H1 (cell line): Measurements from ENCODE around the gene MACROH2A1. TPM values are rescaled to one million over a fixed set of nuclear protein-coding genes. Genes with fewer than 3 reads are reported as not detected.

Experiments
- CTCF ChIA-PET: fragments of 300-600 bp; sonication (Branson Sonifier 250); formaldehyde crosslinking; loops from one replicate; lab custom pipeline; 2021; ENCODE audit not compliant: partially characterized antibody; lab: Charles Lee
- POLR2A ChIA-PET: fragments of 300-600 bp; sonication (Branson Sonifier 250); formaldehyde crosslinking; loops from one replicate; lab custom pipeline; 2021; ENCODE audit warnings: inconsistent platforms; ENCODE audit not compliant: partially characterized antibody; lab: Charles Lee
- DNase-seq, 2 experiments: peaks; one replicate each; pipeline versions ENCODE4 v3.0.0 to v3.0.0-alpha.2; 2010 to 2022; ENCODE audit warnings: low spot score in 2 of 2, low read depth in 1 of 2, mixed read lengths in 1 of 2
- FAIRE-seq: peaks from 2 replicates; lab custom pipeline; 2011; peaks lifted over from hg19 to GRCh38; lab: Jason Lieb, UNC
- H2AFZ ChIP-seq: 2 replicates; pipeline ENCODE4 v1.8.1; 2012; ENCODE audit warnings: low read length, inconsistent platforms
- H2AK5ac ChIP-seq: 2 replicates; pipeline ENCODE4 v1.6.1; 2013; ENCODE audit warnings: low read depth, low read length
- H2BK120ac ChIP-seq: replicated peaks from 2 replicates; pipeline ENCODE3; 2013; ENCODE audit warnings: low read depth, low read length, inconsistent platforms
- H2BK12ac ChIP-seq: 2 replicates; pipeline ENCODE4 v1.6.1; 2013; ENCODE audit warnings: low read depth, low read length
- H2BK15ac ChIP-seq: 2 replicates; pipeline ENCODE4 v1.6.1; 2013; ENCODE audit warnings: low read length
- H2BK20ac ChIP-seq: 2 replicates; pipeline ENCODE4 v1.6.1; 2013; ENCODE audit warnings: low read length
- H2BK5ac ChIP-seq: 2 replicates; pipeline ENCODE4 v1.6.1; 2013; ENCODE audit warnings: low read depth, low read length
- H3K14ac ChIP-seq: 2 replicates; pipeline ENCODE4 v1.6.1; 2013; ENCODE audit warnings: inconsistent platforms; ENCODE audit not compliant: insufficient read length
- H3K18ac ChIP-seq: 2 replicates; pipeline ENCODE4 v1.6.1; 2013; ENCODE audit warnings: low read length; ENCODE audit errors: extremely low read depth
- H3K23ac ChIP-seq: 2 replicates; pipeline ENCODE4 v1.6.1; 2013; ENCODE audit warnings: inconsistent platforms; ENCODE audit not compliant: insufficient read length
- H3K23me2 ChIP-seq: 2 replicates; pipeline ENCODE4 v1.6.1; 2013; ENCODE audit warnings: low read depth, low read length
- H3K27ac ChIP-seq: 2 replicates; pipeline ENCODE4 v1.6.1; 2011; ENCODE audit warnings: low read depth, low read length, inconsistent platforms
- H3K27me3 ChIP-seq, 4 experiments: replicated peaks in 1 of 4; 1 replicate in 1 of 4; 2 replicates in 3 of 4; pipeline versions ENCODE4 v1.6.1 to v1.8.1; 2011 to 2013; ENCODE audit warnings: low read length in 3 of 4, mild to moderate bottlenecking in 3 of 4, inconsistent platforms in 2 of 4, mixed read lengths in 2 of 4, moderate library complexity in 1 of 4; ENCODE audit not compliant: control insufficient read depth in 3 of 4, insufficient read depth in 3 of 4; ENCODE audit errors: extremely low read depth in 1 of 4
- H3K36me3 ChIP-seq, 4 experiments: 2 replicates each; pipeline versions ENCODE4 v1.6.1 to v1.8.1; 2011 to 2013; ENCODE audit warnings: mild to moderate bottlenecking in 4 of 4, low read length in 3 of 4, moderate library complexity in 2 of 4, control low read depth in 1 of 4, inconsistent platforms in 1 of 4; ENCODE audit not compliant: insufficient read depth in 4 of 4, control insufficient read depth in 2 of 4
- H3K4ac ChIP-seq: replicated peaks from 2 replicates; pipeline ENCODE3; 2013; ENCODE audit warnings: low read length, low read depth, mixed read lengths, inconsistent platforms; ENCODE audit not compliant: insufficient read length
- H3K4me1 ChIP-seq, 4 experiments: replicated peaks in 1 of 4; 1 replicate in 1 of 4; 2 replicates in 3 of 4; pipeline versions ENCODE4 v1.6.1 to v1.8.1; 2011 to 2013; ENCODE audit warnings: low read length in 3 of 4, inconsistent platforms in 2 of 4, mixed read lengths in 1 of 4; ENCODE audit not compliant: insufficient read depth in 4 of 4, control insufficient read depth in 3 of 4
- H3K4me2 ChIP-seq, 2 experiments: 2 replicates each; pipeline versions ENCODE4 v1.6.1 to v1.8.1; 2011 to 2013; ENCODE audit warnings: low read depth in 2 of 2, low read length in 2 of 2, control low read depth in 1 of 2, inconsistent platforms in 1 of 2, mild to moderate bottlenecking in 1 of 2; ENCODE audit not compliant: insufficient read depth in 1 of 2
- H3K4me3 ChIP-seq, 4 experiments: fragments of 200-600, 300-600 bp in 1 of 4; sonication (generic), shearing (Covaris generic), sonication (Bioruptor Twin) in 1 of 4; 2 replicates each; pipeline versions ENCODE4 v1.5.1 to v1.8.1; 2011 to 2016; ENCODE audit warnings: low read length in 4 of 4, low read depth in 3 of 4, control low read depth in 2 of 4, inconsistent platforms in 2 of 4, mild to moderate bottlenecking in 2 of 4, mixed read lengths in 1 of 4, moderate library complexity in 1 of 4; ENCODE audit not compliant: insufficient read depth in 2 of 4; ENCODE audit errors: extremely low read depth in 1 of 4
- H3K56ac ChIP-seq: replicated peaks from 2 replicates; pipeline ENCODE3; 2013; ENCODE audit warnings: low read depth, mild to moderate bottlenecking, mixed read lengths, low read length, inconsistent platforms; ENCODE audit not compliant: insufficient read length
- H3K79me1 ChIP-seq: 2 replicates; pipeline ENCODE4 v1.6.1; 2013; ENCODE audit warnings: low read depth, low read length, control low read depth
- H3K79me2 ChIP-seq, 2 experiments: 2 replicates each; pipeline versions ENCODE4 v1.6.1 to v1.8.1; 2012 to 2013; ENCODE audit warnings: low read length in 2 of 2, mild to moderate bottlenecking in 2 of 2, inconsistent platforms in 1 of 2; ENCODE audit not compliant: insufficient read depth in 2 of 2, control insufficient read depth in 1 of 2
- H3K9ac ChIP-seq, 4 experiments: replicated peaks in 1 of 4; 1 replicate in 1 of 4; 2 replicates in 3 of 4; pipeline versions ENCODE4 v1.6.1 to v1.8.1; 2011 to 2013; ENCODE audit warnings: low read depth in 3 of 4, low read length in 3 of 4, control low read depth in 2 of 4, mild to moderate bottlenecking in 2 of 4, moderate library complexity in 2 of 4, inconsistent platforms in 1 of 4; ENCODE audit errors: extremely low read depth in 1 of 4
- H3K9me3 ChIP-seq, 2 experiments: 2 replicates each; pipeline versions ENCODE4 v1.6.1 to v1.8.1; 2012 to 2013; ENCODE audit warnings: mild to moderate bottlenecking in 2 of 2, moderate library complexity in 2 of 2, control low read depth in 1 of 2, inconsistent platforms in 1 of 2, low read depth in 1 of 2, low read length in 1 of 2, mixed read lengths in 1 of 2; ENCODE audit not compliant: insufficient read depth in 2 of 2
- H4K20me1 ChIP-seq, 2 experiments: replicated peaks in 1 of 2; 2 replicates each; pipeline versions ENCODE3 to v1.8.1; 2011 to 2013; ENCODE audit warnings: inconsistent platforms in 2 of 2, low read length in 2 of 2, mild to moderate bottlenecking in 1 of 2; ENCODE audit not compliant: insufficient read depth in 2 of 2, control insufficient read depth in 1 of 2
- H4K5ac ChIP-seq: 2 replicates; pipeline ENCODE4 v1.6.1; 2013; ENCODE audit warnings: low read length, low read depth, mixed read lengths, inconsistent platforms; ENCODE audit not compliant: insufficient read length
- H4K8ac ChIP-seq: 2 replicates; pipeline ENCODE4 v1.8.0; 2013; ENCODE audit warnings: mild to moderate bottlenecking, moderate library complexity, low read length, inconsistent platforms; ENCODE audit not compliant: insufficient read depth; ENCODE audit errors: extremely low read depth
- H4K91ac ChIP-seq: replicated peaks from 2 replicates; pipeline ENCODE3; 2013; ENCODE audit warnings: low read length, mixed read lengths, inconsistent platforms; ENCODE audit not compliant: insufficient read length
- ATF2 ChIP-seq: IDR thresholded peaks from 2 replicates; pipeline ENCODE4 v1.6.1; 2012; ENCODE audit warnings: low read length, inconsistent platforms
- CBX8 ChIP-seq: fragments of 300-800, 300-1000 bp; sonication (generic); IDR thresholded peaks from 2 replicates; pipeline ENCODE4 v1.7.1; 2016; ENCODE audit warnings: low read depth, low read length, borderline replicate concordance
- CHD2 ChIP-seq: IDR thresholded peaks from 2 replicates; pipeline ENCODE4 v1.6.1; 2012; ENCODE audit warnings: low read length, improper control_type of control experiment
- EP300 ChIP-seq, 2 experiments: IDR thresholded peaks; 1 replicate in 1 of 2; 2 replicates in 1 of 2; pipeline ENCODE4 v1.6.1; 2011 to 2012; ENCODE audit warnings: low read depth in 2 of 2, low read length in 2 of 2, mild to moderate bottlenecking in 2 of 2, borderline replicate concordance in 1 of 2, inconsistent platforms in 1 of 2, moderate library complexity in 1 of 2
- GABPA ChIP-seq: IDR thresholded peaks from 2 replicates; pipeline ENCODE4 v1.6.1; 2011; ENCODE audit warnings: mild to moderate bottlenecking, low read length, moderate library complexity, borderline replicate concordance; ENCODE audit not compliant: insufficient read depth
- HDAC6 ChIP-seq: IDR thresholded peaks from one replicate; pipeline ENCODE4 v1.7.1; 2012; ENCODE audit warnings: low read depth, mild to moderate bottlenecking, inconsistent platforms, low read length, moderate library complexity
- PHF8 ChIP-seq: fragments of 200-600 bp; sonication (generic); conservative IDR thresholded peaks from 2 replicates; pipeline ENCODE4 v1.7.1; 2012; ENCODE audit warnings: low read depth, mild to moderate bottlenecking, inconsistent platforms, low read length, moderate library complexity
- SRF ChIP-seq: IDR thresholded peaks from 2 replicates; pipeline ENCODE4 v1.6.1; 2011; ENCODE audit warnings: mild to moderate bottlenecking, low read depth, low read length, moderate library complexity
- TEAD4 ChIP-seq: IDR thresholded peaks from 2 replicates; pipeline ENCODE4 v1.6.1; 2012; ENCODE audit warnings: low read depth, low read length, inconsistent platforms, mixed read lengths
- YY1 ChIP-seq: IDR thresholded peaks from 2 replicates; pipeline ENCODE4 v1.6.1; 2011; ENCODE audit warnings: low read depth, mild to moderate bottlenecking, low read length
- WGBS, 2 experiments: shearing (Covaris generic) in 1 of 2; methylation state at CpG; one replicate each; pipeline versions ENCODE4 v1.1.6 to v1.1.7; 2013 to 2015; ENCODE audit warnings: low lambda C conversion rate in 2 of 2, mixed read lengths in 2 of 2, inconsistent platforms in 1 of 2, low coverage in 1 of 2, missing lambda C conversion rate in 1 of 2; ENCODE audit not compliant: insufficient replicate concordance in 2 of 2, insufficient coverage in 1 of 2, insufficient read length in 1 of 2; ENCODE audit errors: extremely low coverage in 1 of 2, missing lambda C conversion rate in 1 of 2; 5-methylcytosine and 5-hydroxymethylcytosine counted together
- polyA plus RNA-seq, 7 experiments: library from polyadenylated mRNA; depleted of rRNA in 3 of 7; stranded (reverse) in 5 of 7; unstranded in 2 of 7; fragments of >200 nt in 5 of 7; fragments of 200-250 nt in 2 of 7; gene quantifications; 1 replicate in 5 of 7; 2 replicates in 1 of 7; 4 replicates in 1 of 7; pipeline versions ENCODE4 v1.2.1 to v1.2.3, GENCODE V29; 2011 to 2013; ENCODE audit warnings: missing spikeins in 2 of 7, mixed read lengths in 2 of 7
- total RNA-seq: library from RNA; stranded (reverse); fragmentation: NEBNext Ultra II Directional; extraction: Animal tissue kit (Norgen Biotek cat#: 25700); gene quantifications from 2 replicates; pipeline ENCODE4 v1.2.1, GENCODE V29; 2021

MACROH2A1 gene
- total and polyA plus RNA-seq, 2 of the 8 experiments (the other 6 are each of a cell fraction or from before 2014, with no cell fraction given): 60.0 to 92.3 TPM

- FAIRE-seq: no peak
- CTCF ChIA-PET: interaction anchor here (0.7 to 1.8 kb wide), 5 partner anchors 8 to 85 kb away, joined by 4 to 7 read pairs (median 4); no protein-coding TSS in a partner anchor
Measured at GRCh38 chr5:135341016-135341666, 57.9 kb downstream of the MACROH2A1 start.

More at GRCh38 chr5:135341016-135341666, 57.9 kb downstream of the MACROH2A1 start:
- Histone ChIP-seq H3K27ac (no peak overlapping the region), H2BK120ac (no peak overlapping the region), H3K18ac (no peak overlapping the region), H3K4me3 (no peak overlapping the region), H3K56ac (no peak overlapping the region), H2BK15ac (no peak overlapping the region), H2AFZ (no peak overlapping the region), H3K14ac (no peak overlapping the region), H3K79me1 (no peaks in the 10 kb centered on the region), H3K9ac (no peak overlapping the region), H3K4me1 (no peaks in the 10 kb centered on the region), H4K8ac (no peak overlapping the region), H2BK5ac (no peak overlapping the region), H4K5ac (no peak overlapping the region), H4K20me1 (peaks cover 0 to 5% of the 10 kb centered on the region in 2 experiments), H3K23ac (no peak overlapping the region), H3K9me3 (no peaks in the 10 kb centered on the region), H2AK5ac (no peak overlapping the region), H3K36me3 (peaks cover 4 to 20% (median 9%) of the 10 kb centered on the region in 4 experiments; a peak in 5 of 8 replicates), H3K23me2 (no peaks in the 10 kb centered on the region), H3K27me3 (no peaks in the 10 kb centered on the region), H2BK12ac (no peak overlapping the region), H3K79me2 (no peaks in the 10 kb centered on the region), H2BK20ac (no peak overlapping the region), H3K4me2 (no peak overlapping the region), H4K91ac (no peak overlapping the region), H3K4ac (no peak overlapping the region)
- DNase-seq: no peak
- TF ChIP-seq GABPA (no peak), PHF8 (no peak), YY1 (no peak), CHD2 (no peak), TEAD4 (no peak), CBX8 (no peak), EP300 (IDR thresholded peaks at IDR 0.05; ENCODE audit: borderline replicate concordance in 1 of 2, low read depth in 2 of 2, low read length in 2 of 2) (no peak), ATF2 (no peak), SRF (no peak), HDAC6 (no peak)
- POLR2A ChIA-PET: no interaction called here
- WGBS, 2 experiments: 86% methylated on average over 5 of the region's 5 CpGs; no CpG with 5 or more reads in 1 of the 2 experiments
